NCI-H345 treated with DMSO at 0.1 percent for 48 hours (cell line): ENCODE data around the gene P2RY6.
A peak's percentile ranks its signal among the peaks of the same experiment; 100 is the strongest.

ENCODE experiments used
- DNase-seq: peaks from one replicate; lab custom pipeline; 2025; ENCODE audit not compliant: unreplicated experiment; lab: John Stamatoyannopoulos, UW

The P2RY6 gene

GRCh38 chr11:73295241-73295995 is 23.3 kb downstream of the P2RY6 start:
- DNase-seq: no peak

GRCh38 chr11:73295996-73296318 is 23.8 kb downstream of the P2RY6 start:
- DNase-seq: no peak

GRCh38 chr11:73296501-73297230 is 24.5 kb downstream of the P2RY6 start:
- DNase-seq: no peak

- no peak for DNase-seq
Observed at GRCh38 chr11:73297231-73297590, 25.1 kb downstream of the P2RY6 start.

- no peak for DNase-seq
Observed at GRCh38 chr11:73297702-73298101, 25.6 kb downstream of the P2RY6 start.

- no peak for DNase-seq
Observed at GRCh38 chr11:73298233-73298632, 26.1 kb downstream of the P2RY6 start.

GRCh38 chr11:73299751-73300150 is 27.6 kb downstream of the P2RY6 start:
- no peak for DNase-seq

GRCh38 chr11:73306069-73306841 is 34.1 kb downstream of the P2RY6 start:
- DNase-seq: no peak

GRCh38 chr11:73306977-73307322 is 34.8 kb downstream of the P2RY6 start:
- no peak for DNase-seq

- peak; percentile 97 for DNase-seq
Observed at GRCh38 chr11:73307323-73308002, 35.3 kb downstream of the P2RY6 start.

GRCh38 chr11:73308003-73308960 is 36.1 kb downstream of the P2RY6 start, which contains the start of gene ARHGEF17:
Gene ARHGEF17 (plus strand): TSS chr11:73308276. CDS start chr11:73308639, 363 bp downstream.
- peak; percentile 80 for DNase-seq

- no peak for DNase-seq
Observed at GRCh38 chr11:73308961-73309919, 37.1 kb downstream of the P2RY6 start.

GRCh38 chr11:73310076-73310475 is 37.9 kb downstream of the P2RY6 start:
- no peak for DNase-seq

- DNase-seq: no peak
Observed at GRCh38 chr11:73310661-73311393, 38.7 kb downstream of the P2RY6 start.

- DNase-seq: no peak
Observed at GRCh38 chr11:73311394-73311869, 39.3 kb downstream of the P2RY6 start.

GRCh38 chr11:73312036-73312435 is 39.9 kb downstream of the P2RY6 start:
- no peak for DNase-seq

- DNase-seq: no peak
Observed at GRCh38 chr11:73312851-73313327, 40.8 kb downstream of the P2RY6 start.

- DNase-seq: no peak
Observed at GRCh38 chr11:73313652-73314051, 41.5 kb downstream of the P2RY6 start.
